ENCODE data around the gene DPYD. TPM values are rescaled to one million over a fixed set of nuclear protein-coding genes. Genes with fewer than 3 reads are reported as not detected.

DPYD gene
- total RNA-seq, 2 donors from 2014 or later = 9.2 to 17.5 TPM

DNA sequence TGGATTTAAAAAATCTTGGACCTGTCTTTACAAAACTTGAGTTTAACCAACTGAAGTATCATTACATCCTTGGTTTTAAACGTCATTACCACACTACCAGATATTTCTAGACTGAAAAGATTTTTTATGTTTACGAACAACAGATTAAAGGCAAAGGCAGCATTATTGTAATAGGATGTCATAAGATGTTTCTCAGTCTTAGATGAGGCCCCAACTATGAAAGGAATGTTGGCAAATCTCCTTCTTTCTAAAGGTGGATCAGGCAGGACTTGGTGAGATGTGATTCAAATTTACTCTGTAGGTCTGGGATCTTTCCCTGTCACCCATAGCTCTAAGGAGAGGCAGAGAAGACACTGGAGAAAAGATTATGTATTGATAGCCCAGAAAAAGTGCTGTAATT lies 781.3 kb downstream of the DPYD start:
- peaks cover 6% of the 10 kb centered on the region for H3K27me3 Mint-ChIP-seq (ENCODE audit: insufficient read depth)
- WGBS, 2 experiments (ENCODE audit: insufficient coverage in 1 of 2, insufficient read length in 1 of 2) = 97 to 100% methylated on average over 1 to 2 of the region's 2 CpGs
- H3K4me1 ChIP-seq (ENCODE audit: control insufficient read depth, insufficient read depth, low read length) = peaks cover 8% of the 10 kb centered on the region
- no peak overlapping the region for H3K27ac ChIP-seq (ENCODE audit: low read depth, low read length)
- peaks cover 14% of the 10 kb centered on the region for H3K4me1 Mint-ChIP-seq
- no peaks in the 10 kb centered on the region for H3K36me3 ChIP-seq (ENCODE audit: control insufficient read depth, insufficient read depth, low read length)
- no peak overlapping the region for H3K27ac Mint-ChIP-seq
- no peak overlapping the region for H3K4me3 ChIP-seq (ENCODE audit: low read length)
- H3K9me3 Mint-ChIP-seq = no peaks in the 10 kb centered on the region
- no peaks in the 10 kb centered on the region for H3K27me3 ChIP-seq (ENCODE audit: control insufficient read depth, insufficient read depth, low read length, poor library complexity, severe bottlenecking)
- H3K36me3 Mint-ChIP-seq (ENCODE audit: low read depth) = no peaks in the 10 kb centered on the region
- H3K9me3 ChIP-seq (ENCODE audit: control insufficient read depth, low read length) = no peaks in the 10 kb centered on the region
- TF ChIP-seq, protein P1, sequence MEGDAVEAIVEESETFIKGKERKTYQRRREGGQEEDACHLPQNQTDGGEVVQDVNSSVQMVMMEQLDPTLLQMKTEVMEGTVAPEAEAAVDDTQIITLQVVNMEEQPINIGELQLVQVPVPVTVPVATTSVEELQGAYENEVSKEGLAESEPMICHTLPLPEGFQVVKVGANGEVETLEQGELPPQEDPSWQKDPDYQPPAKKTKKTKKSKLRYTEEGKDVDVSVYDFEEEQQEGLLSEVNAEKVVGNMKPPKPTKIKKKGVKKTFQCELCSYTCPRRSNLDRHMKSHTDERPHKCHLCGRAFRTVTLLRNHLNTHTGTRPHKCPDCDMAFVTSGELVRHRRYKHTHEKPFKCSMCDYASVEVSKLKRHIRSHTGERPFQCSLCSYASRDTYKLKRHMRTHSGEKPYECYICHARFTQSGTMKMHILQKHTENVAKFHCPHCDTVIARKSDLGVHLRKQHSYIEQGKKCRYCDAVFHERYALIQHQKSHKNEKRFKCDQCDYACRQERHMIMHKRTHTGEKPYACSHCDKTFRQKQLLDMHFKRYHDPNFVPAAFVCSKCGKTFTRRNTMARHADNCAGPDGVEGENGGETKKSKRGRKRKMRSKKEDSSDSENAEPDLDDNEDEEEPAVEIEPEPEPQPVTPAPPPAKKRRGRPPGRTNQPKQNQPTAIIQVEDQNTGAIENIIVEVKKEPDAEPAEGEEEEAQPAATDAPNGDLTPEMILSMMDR (conservative IDR thresholded peaks at IDR 0.05) = no peak
- no peak overlapping the region for H3K9ac ChIP-seq (ENCODE audit: extremely low read depth, low read length, poor library complexity, severe bottlenecking)
- DNase-seq = no peak
- H3K4me3 Mint-ChIP-seq = no peak overlapping the region

DNA sequence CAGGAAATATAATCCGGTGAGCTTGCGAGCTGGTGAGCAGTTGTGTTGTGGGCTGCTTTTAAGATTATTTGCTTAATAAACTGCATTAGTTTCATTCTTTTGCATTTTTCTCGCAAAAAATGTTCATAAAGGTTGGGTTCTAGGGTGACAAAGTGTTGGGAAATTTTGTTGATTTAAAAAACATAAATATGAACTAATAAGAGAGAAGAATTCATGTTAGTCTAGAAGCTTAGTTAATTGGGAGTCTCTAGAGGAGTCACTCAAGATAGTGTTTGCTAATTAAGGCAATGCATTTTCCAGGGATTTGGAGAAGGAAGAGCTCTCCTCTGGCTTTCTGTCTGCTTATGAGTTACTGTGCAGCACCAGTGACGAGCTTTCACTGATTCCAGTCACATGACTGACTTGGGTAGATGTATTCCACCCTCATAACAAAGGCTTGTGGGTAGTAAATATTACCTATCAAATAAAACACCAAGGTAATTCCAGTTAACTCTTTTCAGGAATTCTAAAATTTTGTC lies 782.3 kb downstream of the DPYD start:
- Histone ChIP-seq H3K36me3 (ENCODE audit: control insufficient read depth, insufficient read depth, low read length) (no peaks in the 10 kb centered on the region), H3K9ac (ENCODE audit: extremely low read depth, low read length, poor library complexity, severe bottlenecking) (no peak overlapping the region), H3K9me3 (ENCODE audit: control insufficient read depth, low read length) (no peaks in the 10 kb centered on the region), H3K4me3 (ENCODE audit: low read length) (no peak overlapping the region), H3K27me3 (ENCODE audit: control insufficient read depth, insufficient read depth, low read length, poor library complexity, severe bottlenecking) (no peaks in the 10 kb centered on the region), H3K27ac (ENCODE audit: low read depth, low read length) (no peak overlapping the region), H3K4me1 (ENCODE audit: control insufficient read depth, insufficient read depth, low read length) (peaks cover 8% of the 10 kb centered on the region)
- WGBS, 2 experiments (ENCODE audit: insufficient coverage in 1 of 2, insufficient read length in 1 of 2) = 78 to 86% methylated on average over 3 to 4 of the region's 4 CpGs
- no peaks in the 10 kb centered on the region for H3K36me3 Mint-ChIP-seq (ENCODE audit: low read depth)
- H3K27ac Mint-ChIP-seq = no peak overlapping the region
- TF ChIP-seq, protein P1 (conservative IDR thresholded peaks at IDR 0.05) = no peak
- H3K4me3 Mint-ChIP-seq = no peak overlapping the region
- peaks cover 6% of the 10 kb centered on the region for H3K27me3 Mint-ChIP-seq (ENCODE audit: insufficient read depth)
- H3K9me3 Mint-ChIP-seq = no peaks in the 10 kb centered on the region
- H3K4me1 Mint-ChIP-seq = peaks cover 14% of the 10 kb centered on the region
- no peak for DNase-seq

DNA sequence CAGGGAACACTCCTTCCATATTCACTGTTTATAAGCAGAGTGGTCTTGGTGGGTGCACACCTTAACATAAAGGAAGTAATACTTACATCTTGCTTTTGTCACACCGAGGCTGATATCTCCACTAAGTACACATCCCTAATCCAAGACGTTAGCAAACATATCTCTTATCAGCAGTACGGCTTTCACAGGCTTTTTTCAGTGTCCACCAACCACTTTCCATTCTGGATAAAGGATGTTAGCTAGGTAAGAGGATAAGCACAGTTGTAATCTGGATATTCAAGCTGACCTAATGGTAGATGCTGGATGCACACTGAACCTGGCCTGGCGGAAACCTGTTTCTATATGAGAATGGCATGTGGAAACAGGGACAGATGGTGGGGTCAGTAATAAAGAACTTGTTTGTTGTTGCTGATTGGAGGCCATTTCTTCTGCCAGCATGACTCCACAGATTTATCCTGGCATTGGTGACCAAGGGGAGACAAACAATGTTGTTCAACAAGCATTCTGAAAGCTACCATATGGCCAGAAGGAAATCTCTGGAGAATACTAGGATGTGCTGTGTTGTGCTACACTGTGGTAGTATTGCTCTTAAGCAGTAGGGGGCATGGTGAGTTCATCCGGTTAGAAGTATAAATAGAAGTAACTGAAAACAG lies 782.8 kb downstream of the DPYD start:
- H3K4me1 ChIP-seq (ENCODE audit: control insufficient read depth, insufficient read depth, low read length) = peaks cover 8% of the 10 kb centered on the region
- H3K4me3 Mint-ChIP-seq = no peak overlapping the region
- peaks cover 14% of the 10 kb centered on the region for H3K4me1 Mint-ChIP-seq
- no peaks in the 10 kb centered on the region for H3K9me3 ChIP-seq (ENCODE audit: control insufficient read depth, low read length)
- TF ChIP-seq, protein P1 (conservative IDR thresholded peaks at IDR 0.05) = peak; percentile 76
- no peak overlapping the region for H3K27ac ChIP-seq (ENCODE audit: low read depth, low read length)
- no peak overlapping the region for H3K9ac ChIP-seq (ENCODE audit: extremely low read depth, low read length, poor library complexity, severe bottlenecking)
- no peak overlapping the region for H3K27ac Mint-ChIP-seq
- peaks cover 6% of the 10 kb centered on the region for H3K27me3 Mint-ChIP-seq (ENCODE audit: insufficient read depth)
- no peak overlapping the region for H3K4me3 ChIP-seq (ENCODE audit: low read length)
- H3K36me3 ChIP-seq (ENCODE audit: control insufficient read depth, insufficient read depth, low read length) = no peaks in the 10 kb centered on the region
- 82 to 88% methylated on average over 1 to 5 of the region's 5 CpGs for WGBS, 2 experiments (ENCODE audit: insufficient coverage in 1 of 2, insufficient read length in 1 of 2)
- DNase-seq = peak; percentile 64
- no peaks in the 10 kb centered on the region for H3K27me3 ChIP-seq (ENCODE audit: control insufficient read depth, insufficient read depth, low read length, poor library complexity, severe bottlenecking)
- no peaks in the 10 kb centered on the region for H3K36me3 Mint-ChIP-seq (ENCODE audit: low read depth)
- no peaks in the 10 kb centered on the region for H3K9me3 Mint-ChIP-seq

All from endodermal cell (in vitro differentiated cells).